BE2C (cell line): ENCODE data around the gene ATP8B3.
A peak's percentile ranks its signal among the peaks of the same experiment; 100 is the strongest.

Experiments
- DNase-seq: peaks from one replicate; pipeline ENCODE4 v3.0.0-alpha.2; 2020
- H3K27me3 ChIP-seq: fragments of 250-450 bp; sonication (Bioruptor Pico); 2 replicates; pipeline ENCODE4 v1.5.1; 2020; ENCODE audit warnings: mild to moderate bottlenecking
- H3K36me3 ChIP-seq: fragments of 250-450 bp; sonication (Bioruptor Pico); 2 replicates; pipeline ENCODE4 v1.5.1; 2020; ENCODE audit warnings: mild to moderate bottlenecking
- H3K4me1 ChIP-seq: fragments of 250-450 bp; sonication (Bioruptor Pico); 2 replicates; pipeline ENCODE4 v1.5.1; 2020
- H3K4me3 ChIP-seq: 2 replicates; pipeline ENCODE4 v1.5.1; 2011; ENCODE audit warnings: low read depth, low read length
- H3K9me3 ChIP-seq: fragments of 250-450 bp; sonication (Bioruptor Pico); 2 replicates; pipeline ENCODE4 v1.5.1; 2020
- CTCF ChIP-seq: IDR thresholded peaks from 2 replicates; pipeline ENCODE4 v1.5.1; 2012; ENCODE audit warnings: mild to moderate bottlenecking, low read depth, low read length

ATP8B3 gene

GRCh38 chr19:1813192-1814182 is 1.4 kb upstream of the ATP8B3 start:
- peaks cover 28% of the 10 kb centered on the region for H3K36me3 ChIP-seq
- no peaks in the 10 kb centered on the region for H3K9me3 ChIP-seq
- no peak for TF ChIP-seq CTCF
- H3K4me3 ChIP-seq = peak overlapping the region; percentile 60
- DNase-seq = no peak
- H3K27me3 ChIP-seq = no peaks in the 10 kb centered on the region
- no peaks in the 10 kb centered on the region for H3K4me1 ChIP-seq

GRCh38 chr19:1812426-1813191 is 533 bp upstream of the ATP8B3 start:
- peak overlapping the region; percentile 60 for H3K4me3 ChIP-seq
- no peaks in the 10 kb centered on the region for H3K4me1 ChIP-seq
- no peaks in the 10 kb centered on the region for H3K27me3 ChIP-seq
- peak; percentile 77 for TF ChIP-seq CTCF
- H3K36me3 ChIP-seq = peaks cover 19% of the 10 kb centered on the region
- no peaks in the 10 kb centered on the region for H3K9me3 ChIP-seq
- peak; percentile 96 for DNase-seq

GRCh38 chr19:1811472-1811894 is 593 bp downstream of the ATP8B3 start:
- H3K36me3 ChIP-seq = peaks cover 9% of the 10 kb centered on the region
- no peaks in the 10 kb centered on the region for H3K4me1 ChIP-seq
- H3K27me3 ChIP-seq = no peaks in the 10 kb centered on the region
- TF ChIP-seq CTCF = no peak
- H3K4me3 ChIP-seq = no peak overlapping the region
- H3K9me3 ChIP-seq = no peaks in the 10 kb centered on the region
- DNase-seq = peak; percentile 70

GRCh38 chr19:1810439-1811160 is 1.5 kb downstream of the ATP8B3 start:
- no peak overlapping the region for H3K4me3 ChIP-seq
- H3K36me3 ChIP-seq = peaks cover 3% of the 10 kb centered on the region; the same call in 1 of the 2 replicates
- peak; percentile 11 for DNase-seq
- no peaks in the 10 kb centered on the region for H3K9me3 ChIP-seq
- no peaks in the 10 kb centered on the region for H3K27me3 ChIP-seq
- H3K4me1 ChIP-seq = no peaks in the 10 kb centered on the region
- TF ChIP-seq CTCF = no peak

GRCh38 chr19:1809678-1810077 is 2.4 kb downstream of the ATP8B3 start:
- H3K9me3 ChIP-seq = no peaks in the 10 kb centered on the region
- H3K4me3 ChIP-seq = no peak overlapping the region
- H3K36me3 ChIP-seq = peaks cover 2% of the 10 kb centered on the region; the same call in 1 of the 2 replicates
- peak; percentile 15 for DNase-seq
- H3K4me1 ChIP-seq = no peaks in the 10 kb centered on the region
- H3K27me3 ChIP-seq = no peaks in the 10 kb centered on the region
- no peak for TF ChIP-seq CTCF
